Islet precursor cell (in vitro differentiated cells): ENCODE measurements around the gene UNC13D.
"Not testable (repeated sequence)": the region's sequence is repeated elsewhere in the genome, so short reads cannot be mapped to it uniquely, and the experiment has no call there.

Experiments used
- DNase-seq: peaks from one replicate; pipeline ENCODE4 v3.0.0-alpha.2; 2018

The UNC13D gene

GRCh38 chr17:75874323-75875181 is 30.3 kb upstream of the UNC13D start:
- DNase-seq = no peak

DNA sequence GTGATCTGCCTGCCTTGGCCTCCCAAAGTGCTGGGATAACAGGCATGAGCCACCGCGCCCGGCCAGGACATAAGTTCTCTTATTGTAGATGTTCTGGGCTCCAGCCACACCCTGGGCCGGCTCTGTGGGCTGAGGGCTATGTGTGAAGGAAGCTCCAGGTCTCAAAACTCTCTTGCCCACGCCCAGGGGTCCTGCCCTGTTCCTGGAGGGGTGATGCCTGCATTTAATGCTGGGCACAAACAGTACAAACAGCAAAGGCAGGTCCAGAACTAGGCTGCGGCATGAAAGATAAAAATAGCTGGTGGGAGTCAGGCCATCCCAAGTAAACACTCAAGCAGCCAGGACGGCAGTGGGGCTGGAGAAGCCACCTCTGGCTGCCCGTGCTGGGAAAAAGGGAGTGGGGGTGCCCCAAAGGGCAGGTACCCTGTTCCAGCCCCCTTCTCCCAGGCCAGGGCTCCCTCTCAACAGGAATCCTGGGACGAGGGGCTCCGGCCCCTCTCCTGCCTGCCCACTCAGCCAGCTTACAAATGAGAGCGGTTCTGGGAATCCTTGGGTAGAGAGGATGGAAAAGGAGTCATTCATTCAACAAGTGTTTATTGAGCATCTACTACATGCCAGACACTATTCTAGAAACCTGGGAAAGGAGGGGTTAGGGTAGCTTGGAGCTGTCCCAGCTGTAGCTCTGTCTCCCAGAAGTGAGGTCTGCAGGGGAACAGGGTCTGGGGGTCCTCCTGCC is 29.6 kb upstream of the UNC13D start:
- no peak for DNase-seq

GRCh38 chr17:75872434-75873351 is 28.5 kb upstream of the UNC13D start:
- peak; percentile 94 for DNase-seq

DNA sequence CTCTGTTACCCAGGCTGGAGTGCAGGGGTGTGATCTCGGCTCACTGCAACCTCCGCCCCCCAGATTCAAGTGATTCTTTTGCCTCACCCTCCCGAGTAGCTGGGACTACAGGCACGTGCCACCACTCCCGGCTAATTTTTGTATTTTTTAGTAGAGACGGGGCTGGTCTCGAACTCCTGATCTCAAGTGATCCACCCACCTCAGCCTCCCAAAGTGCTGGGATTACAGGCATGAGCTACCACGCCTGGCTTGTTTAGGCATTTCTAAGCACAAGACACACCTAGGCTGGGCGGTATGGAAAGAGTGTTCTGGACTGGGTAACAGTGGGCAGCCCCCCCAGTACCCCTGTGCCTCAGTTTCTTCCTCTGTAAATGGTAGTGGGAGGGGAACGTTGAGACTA is 26.0 kb upstream of the UNC13D start:
- DNase-seq = not testable (repeated sequence)

DNA sequence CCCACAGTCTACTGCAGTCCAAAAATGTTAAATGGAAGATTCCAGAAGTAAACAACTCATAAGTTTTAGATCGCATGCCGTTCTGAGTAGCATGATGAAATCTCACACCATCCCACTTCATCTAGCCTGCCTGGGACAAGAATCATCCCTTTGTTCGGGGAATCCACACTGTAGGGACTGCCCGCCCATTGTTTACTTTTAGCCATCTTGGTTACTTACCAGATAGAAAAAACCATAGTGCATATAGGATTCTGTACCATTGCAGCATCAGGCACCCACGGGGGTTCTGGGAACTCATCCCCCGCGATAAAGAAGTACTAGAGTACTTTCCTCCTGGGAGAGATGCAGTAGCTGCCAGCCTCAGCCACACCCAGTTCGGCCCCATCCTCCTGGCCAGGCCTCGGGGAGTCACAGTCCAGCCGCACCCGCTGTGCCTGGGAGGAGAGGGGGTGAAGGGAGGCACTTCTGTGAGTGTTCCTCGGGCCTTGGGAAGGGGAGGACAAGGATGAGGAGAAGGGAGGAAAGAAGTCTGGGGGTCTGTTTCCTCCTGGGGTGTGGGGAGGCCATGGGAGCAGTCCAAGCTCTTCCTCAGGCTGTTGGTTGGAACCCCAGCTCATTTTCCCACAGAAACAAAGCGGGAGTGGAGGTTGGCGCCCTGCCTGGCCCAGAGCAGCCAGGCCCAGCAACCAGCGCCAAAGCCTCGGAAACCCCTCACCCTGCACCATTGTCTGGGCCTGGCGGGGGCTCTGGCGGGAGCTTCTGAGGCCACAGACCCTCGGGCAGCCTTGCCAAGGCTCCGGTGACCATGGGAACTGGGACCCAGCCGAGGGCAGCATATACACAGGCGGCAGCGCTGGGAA is 25.3 kb upstream of the UNC13D start:
- no peak for DNase-seq

DNA sequence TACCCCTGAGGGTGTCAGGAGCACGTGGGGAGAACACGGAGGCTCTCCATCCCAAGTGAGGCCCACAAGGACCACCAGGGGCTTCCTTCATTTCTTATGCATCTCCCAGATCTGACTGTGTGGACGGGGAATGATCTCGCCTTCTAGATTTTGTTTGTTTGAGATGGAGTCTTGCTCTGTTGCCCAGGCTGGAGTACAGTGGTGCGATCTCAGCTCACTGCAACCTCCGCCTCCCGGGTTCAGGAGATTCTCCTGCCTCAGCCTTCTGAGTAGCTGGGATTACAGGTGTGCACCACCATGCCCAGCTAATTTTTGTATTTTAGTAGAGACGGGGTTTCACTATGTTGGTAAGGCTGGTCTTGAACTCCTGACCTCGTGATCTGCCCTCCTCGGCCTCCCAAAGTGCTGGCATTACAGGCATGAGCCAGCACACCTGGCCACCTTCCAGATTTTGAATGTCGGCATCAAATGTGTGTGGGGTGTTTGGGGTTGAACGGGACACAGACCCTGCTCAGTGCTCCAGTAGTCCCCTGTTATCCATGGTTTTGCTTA is 24.6 kb upstream of the UNC13D start:
- DNase-seq = not testable (repeated sequence)

- DNase-seq = not testable (repeated sequence)
These were observed 21.4 kb upstream of the UNC13D start for GRCh38 chr17:75865404-75866188.

DNA sequence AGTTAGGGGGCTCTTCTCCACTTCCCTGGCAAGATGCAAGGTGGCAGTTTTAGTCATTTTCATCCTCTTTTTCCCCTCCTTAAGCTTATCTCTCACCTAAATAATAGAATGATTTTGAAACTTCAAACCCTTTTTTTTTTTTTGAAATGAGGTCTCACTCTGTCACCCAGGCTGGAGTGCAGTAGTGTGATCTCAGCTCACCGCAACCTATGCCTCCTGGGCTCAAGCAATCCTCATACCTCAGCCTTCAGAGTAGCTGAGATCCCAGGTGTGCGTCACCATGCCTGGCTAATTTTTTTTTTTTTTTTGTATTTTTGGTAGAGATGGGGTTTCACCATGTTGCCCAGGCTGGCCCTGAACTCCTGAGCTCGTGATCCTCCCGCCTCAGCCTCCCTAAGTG is 20.7 kb upstream of the UNC13D start:
- not testable (repeated sequence) for DNase-seq

- DNase-seq = no peak
These were observed 20.3 kb upstream of the UNC13D start for GRCh38 chr17:75864448-75864871.

DNA sequence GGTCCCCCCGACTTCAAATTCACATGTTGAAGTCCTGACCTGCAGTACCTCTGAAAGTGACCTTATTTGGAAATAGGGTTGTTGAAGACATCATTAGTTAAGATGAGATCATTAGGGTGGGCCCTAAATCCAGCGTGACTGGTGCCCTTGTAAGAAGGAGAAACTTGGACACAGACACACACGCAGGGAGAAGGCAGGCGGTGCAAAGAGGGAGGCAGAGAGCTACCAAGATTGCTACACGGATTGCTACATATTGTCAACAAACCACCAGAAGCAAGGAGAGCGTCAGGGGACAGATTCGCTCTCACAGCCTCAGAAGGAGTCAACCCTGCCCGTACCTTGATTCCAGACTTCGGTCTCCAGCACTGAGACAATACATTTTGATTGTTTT is 17.7 kb upstream of the UNC13D start:
- DNase-seq = no peak

DNA sequence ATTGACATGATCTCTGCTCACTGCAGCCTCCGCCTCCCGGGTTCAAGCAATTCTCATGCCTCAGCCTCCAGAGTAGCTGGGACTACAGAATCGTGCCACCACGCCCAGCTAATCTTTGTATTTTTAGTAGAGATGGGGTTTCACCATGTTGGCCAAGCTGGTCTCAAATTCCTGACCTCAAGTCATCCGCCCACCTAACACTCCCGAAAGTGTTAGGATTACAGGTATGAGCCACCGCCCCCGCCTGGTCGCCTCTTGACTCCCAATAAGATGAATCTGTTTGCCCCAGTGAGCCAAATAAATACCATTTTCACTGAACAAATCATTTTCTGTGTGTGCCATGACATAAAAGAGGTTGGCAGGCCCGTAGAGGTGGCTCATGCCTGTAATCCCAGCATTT is 15.2 kb upstream of the UNC13D start:
- DNase-seq = not testable (repeated sequence)

GRCh38 chr17:75856062-75856756 is 12.0 kb upstream of the UNC13D start:
- peak; percentile 83 for DNase-seq

- DNase-seq = peak; percentile 100
These were observed 11.3 kb upstream of the UNC13D start, which contains the start of gene WBP2 for GRCh38 chr17:75855310-75856061. WBP2 (minus strand) TSS chr17:75855335; CDS start chr17:75855297, 38 bp downstream.

- no peak for DNase-seq
These were observed 10.7 kb upstream of the UNC13D start for GRCh38 chr17:75854881-75855309.

DNA sequence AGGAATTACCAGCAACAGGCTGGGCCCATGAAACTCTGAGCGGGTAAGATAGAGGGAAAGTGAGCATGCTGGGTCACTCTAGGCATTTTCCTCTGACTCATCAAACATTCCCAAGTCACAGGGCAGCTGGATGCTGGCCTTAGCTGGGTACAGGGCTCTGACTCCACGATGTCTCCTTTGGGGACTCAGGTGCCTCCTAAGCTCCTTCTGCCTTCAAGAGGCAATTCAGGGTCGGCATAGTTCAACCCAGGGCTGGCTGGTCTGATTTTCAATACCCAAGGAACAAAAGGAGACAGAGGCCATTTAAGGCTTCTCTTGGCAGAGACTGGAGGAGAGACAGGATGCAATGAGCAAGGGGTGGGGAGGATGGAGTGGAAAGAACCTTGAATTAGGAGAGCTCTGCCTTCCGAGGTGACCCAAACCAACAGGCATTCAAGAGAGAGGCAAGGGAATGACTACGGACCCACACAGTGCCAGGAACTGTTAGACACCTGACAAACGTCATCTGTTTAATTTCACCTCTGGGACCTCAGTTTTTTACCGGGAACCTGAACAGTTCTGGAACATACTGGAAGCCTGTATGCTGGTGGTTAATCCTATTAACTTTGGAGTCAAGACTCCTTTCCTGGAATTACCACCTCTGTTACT is 10.0 kb upstream of the UNC13D start:
- peak; percentile 90 for DNase-seq

DNA sequence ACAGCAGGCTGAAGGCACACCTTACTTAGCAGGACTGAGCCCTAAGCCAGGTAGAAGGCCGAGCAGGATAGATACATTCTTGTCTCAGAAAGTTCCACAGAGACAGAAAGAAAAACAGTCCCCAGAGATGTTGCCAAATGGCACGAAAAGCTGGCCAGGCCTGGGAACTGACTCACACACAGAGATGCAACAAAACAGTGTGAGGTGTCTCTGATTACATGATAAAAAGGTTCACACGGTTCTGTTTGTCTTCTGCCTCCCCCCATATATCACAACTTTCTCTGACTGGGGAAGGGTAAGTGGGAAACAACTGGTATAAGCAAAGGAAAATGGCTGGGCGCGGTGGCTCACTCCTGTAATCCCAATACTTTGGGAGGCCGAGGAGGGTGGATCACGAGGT is 9.2 kb upstream of the UNC13D start:
- peak; percentile 72 for DNase-seq

GRCh38 chr17:75851693-75851991 is 7.4 kb upstream of the UNC13D start:
- not testable (repeated sequence) for DNase-seq

DNA sequence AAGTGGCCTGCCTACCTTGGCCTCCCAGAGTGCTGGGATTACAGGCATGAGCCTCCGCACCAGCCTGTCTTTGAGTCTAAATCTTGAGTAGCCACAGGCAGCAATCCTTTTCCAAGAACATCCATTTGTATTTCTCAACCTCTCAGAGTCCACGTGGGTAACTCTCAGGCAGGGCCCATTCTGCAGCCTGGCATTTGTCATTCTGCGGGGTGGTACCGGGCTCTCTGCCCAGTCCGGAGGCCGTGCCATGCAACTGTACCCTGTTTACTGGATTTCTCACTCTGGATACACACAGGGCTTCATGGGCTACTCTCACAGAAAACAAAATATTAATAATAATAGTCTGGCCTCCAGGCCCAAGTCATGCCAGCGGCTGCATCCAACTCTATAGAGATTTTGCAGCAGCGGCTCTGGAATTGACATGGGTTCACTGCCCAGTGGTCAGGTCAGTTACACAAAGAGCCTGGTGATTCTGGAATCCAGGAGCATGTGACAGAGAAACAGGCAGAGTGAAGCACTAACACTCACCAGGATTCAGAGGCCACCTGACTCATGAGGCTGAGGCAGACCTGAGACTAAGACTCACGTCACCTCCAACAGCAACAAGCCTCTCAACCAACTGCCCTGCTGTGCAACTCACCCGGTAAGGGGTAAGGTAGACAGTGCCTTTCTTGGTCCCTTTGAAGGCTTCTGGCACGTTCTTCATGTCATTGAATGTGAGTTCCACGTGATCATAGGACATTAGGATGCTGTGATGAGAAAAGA is 6.9 kb upstream of the UNC13D start:
- DNase-seq = no peak
